Nephron progenitor cell (in vitro differentiated cells): Measurements from ENCODE around the gene CCDC187.
A peak's percentile ranks its signal among the peaks of the same experiment; 100 is the strongest.

Experiments
- DNase-seq: peaks from one replicate; pipeline ENCODE4 v3.0.0; 2021
- H3K27ac Mint-ChIP-seq: 2 replicates; pipeline ENCODE4 v1.8.0; 2021; ENCODE audit warnings: mild to moderate bottlenecking, moderate library complexity, mixed read lengths
- H3K27me3 Mint-ChIP-seq: 2 replicates; pipeline ENCODE4 v1.8.0; 2021; ENCODE audit warnings: mild to moderate bottlenecking, low read depth, mixed read lengths; ENCODE audit not compliant: poor library complexity
- H3K36me3 Mint-ChIP-seq: 2 replicates; pipeline ENCODE4 v1.8.0; 2021; ENCODE audit warnings: low read depth, mixed read lengths
- H3K4me1 Mint-ChIP-seq: 2 replicates; pipeline ENCODE4 v1.8.0; 2021; ENCODE audit warnings: mixed read lengths
- H3K4me3 Mint-ChIP-seq: 2 replicates; pipeline ENCODE4 v1.8.0; 2021; ENCODE audit warnings: mild to moderate bottlenecking, moderate library complexity, mixed read lengths
- H3K9me3 Mint-ChIP-seq: 2 replicates; pipeline ENCODE4 v1.8.0; 2021; ENCODE audit warnings: mild to moderate bottlenecking, moderate library complexity, mixed read lengths
- TF ChIP-seq, protein P1 (sequence below): fragments of 200-600 bp; sonication (generic); IDR thresholded peaks from 2 replicates; pipeline ENCODE4 v1.5.0; 2021; ENCODE audit warnings: antibody characterized with exemption

Gene CCDC187

DNA sequence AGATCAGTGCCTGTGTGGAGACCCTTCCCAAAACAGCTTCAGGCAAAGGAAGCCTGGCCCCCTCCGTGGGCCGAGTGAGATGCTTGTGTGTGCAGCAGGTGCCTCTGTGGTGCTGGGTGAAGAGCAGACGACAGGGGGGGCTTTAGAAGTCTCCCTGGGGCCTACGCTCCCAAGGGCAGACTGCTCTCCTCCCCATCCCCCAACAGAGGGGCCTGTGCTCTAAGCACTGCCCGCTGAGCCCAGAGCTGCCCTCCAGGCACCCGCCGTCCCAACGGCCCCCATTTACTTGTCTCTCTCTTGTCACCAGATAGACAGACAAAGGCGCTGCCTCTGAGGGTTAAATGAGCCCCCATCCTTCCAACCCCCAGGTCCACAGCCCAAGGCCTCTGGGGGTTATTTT, 96.3 kb downstream of the CCDC187 start:
- H3K4me1 Mint-ChIP-seq, result peaks cover 7% of the 10 kb centered on the region
- peaks cover 47% of the 10 kb centered on the region for H3K27me3 Mint-ChIP-seq
- H3K27ac Mint-ChIP-seq, result no peak overlapping the region
- no peak overlapping the region for H3K4me3 Mint-ChIP-seq
- H3K9me3 Mint-ChIP-seq, result no peaks in the 10 kb centered on the region
- no peak for DNase-seq
- TF ChIP-seq, protein P1, sequence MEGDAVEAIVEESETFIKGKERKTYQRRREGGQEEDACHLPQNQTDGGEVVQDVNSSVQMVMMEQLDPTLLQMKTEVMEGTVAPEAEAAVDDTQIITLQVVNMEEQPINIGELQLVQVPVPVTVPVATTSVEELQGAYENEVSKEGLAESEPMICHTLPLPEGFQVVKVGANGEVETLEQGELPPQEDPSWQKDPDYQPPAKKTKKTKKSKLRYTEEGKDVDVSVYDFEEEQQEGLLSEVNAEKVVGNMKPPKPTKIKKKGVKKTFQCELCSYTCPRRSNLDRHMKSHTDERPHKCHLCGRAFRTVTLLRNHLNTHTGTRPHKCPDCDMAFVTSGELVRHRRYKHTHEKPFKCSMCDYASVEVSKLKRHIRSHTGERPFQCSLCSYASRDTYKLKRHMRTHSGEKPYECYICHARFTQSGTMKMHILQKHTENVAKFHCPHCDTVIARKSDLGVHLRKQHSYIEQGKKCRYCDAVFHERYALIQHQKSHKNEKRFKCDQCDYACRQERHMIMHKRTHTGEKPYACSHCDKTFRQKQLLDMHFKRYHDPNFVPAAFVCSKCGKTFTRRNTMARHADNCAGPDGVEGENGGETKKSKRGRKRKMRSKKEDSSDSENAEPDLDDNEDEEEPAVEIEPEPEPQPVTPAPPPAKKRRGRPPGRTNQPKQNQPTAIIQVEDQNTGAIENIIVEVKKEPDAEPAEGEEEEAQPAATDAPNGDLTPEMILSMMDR, result no peak
- peaks cover 20% of the 10 kb centered on the region for H3K36me3 Mint-ChIP-seq

DNA sequence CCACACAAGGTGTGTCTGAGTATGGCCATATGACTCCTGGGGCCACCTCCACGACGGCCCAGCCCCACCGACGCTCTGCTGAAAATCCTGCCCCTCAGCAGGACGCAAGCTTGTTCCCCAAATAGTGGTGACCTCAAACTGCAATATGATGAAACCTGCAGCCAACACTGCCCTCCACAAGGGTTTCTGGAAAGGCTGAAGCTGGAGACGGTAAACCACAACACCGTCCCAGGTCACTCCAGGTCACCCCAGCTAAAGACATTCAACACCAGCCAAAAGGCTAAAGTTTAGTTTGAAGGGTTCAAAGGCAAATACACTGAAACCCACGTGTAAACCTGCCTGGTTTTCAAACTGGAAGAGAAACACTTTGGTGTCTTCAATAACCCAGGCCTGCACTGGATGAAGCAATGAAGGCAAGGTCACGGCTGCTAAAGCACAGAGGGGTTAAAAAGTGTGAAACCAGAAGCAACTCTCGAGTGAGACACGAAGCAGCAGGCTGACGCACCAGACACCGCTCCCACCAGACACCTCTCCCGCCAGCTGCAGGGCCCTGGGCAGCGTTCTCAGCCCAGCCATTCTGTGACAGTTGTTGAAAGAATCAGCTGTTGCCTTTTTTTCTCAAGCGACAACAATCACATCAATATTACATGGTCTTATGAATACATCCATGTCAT, 97.2 kb downstream of the CCDC187 start:
- peaks cover 7% of the 10 kb centered on the region for H3K4me1 Mint-ChIP-seq
- no peak overlapping the region for H3K4me3 Mint-ChIP-seq
- no peak overlapping the region for H3K27ac Mint-ChIP-seq
- peaks cover 55% of the 10 kb centered on the region for H3K27me3 Mint-ChIP-seq
- H3K36me3 Mint-ChIP-seq, result peaks cover 15% of the 10 kb centered on the region
- no peak for DNase-seq
- H3K9me3 Mint-ChIP-seq, result no peaks in the 10 kb centered on the region
- TF ChIP-seq, protein P1, result no peak

DNA sequence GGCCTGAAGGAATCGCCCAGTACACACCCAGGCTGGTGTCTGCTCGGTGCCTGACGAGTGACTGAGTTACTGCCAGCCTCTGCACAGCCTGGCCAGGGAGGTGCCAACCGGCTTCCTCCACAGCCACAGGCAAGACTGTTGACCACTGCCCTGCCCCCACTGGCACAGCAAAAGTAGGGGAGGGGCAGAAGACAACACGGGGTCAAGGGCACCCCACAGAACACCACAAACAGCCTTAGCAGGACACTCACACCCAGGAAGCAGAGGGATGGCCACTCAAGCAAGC, 98.2 kb downstream of the CCDC187 start:
- H3K27me3 Mint-ChIP-seq, result peaks cover 66% of the 10 kb centered on the region
- no peak overlapping the region for H3K4me3 Mint-ChIP-seq
- H3K4me1 Mint-ChIP-seq, result peaks cover 7% of the 10 kb centered on the region
- H3K36me3 Mint-ChIP-seq, result peaks cover 15% of the 10 kb centered on the region
- TF ChIP-seq, protein P1, result no peak
- H3K9me3 Mint-ChIP-seq, result no peaks in the 10 kb centered on the region
- no peak overlapping the region for H3K27ac Mint-ChIP-seq
- DNase-seq, result no peak

DNA sequence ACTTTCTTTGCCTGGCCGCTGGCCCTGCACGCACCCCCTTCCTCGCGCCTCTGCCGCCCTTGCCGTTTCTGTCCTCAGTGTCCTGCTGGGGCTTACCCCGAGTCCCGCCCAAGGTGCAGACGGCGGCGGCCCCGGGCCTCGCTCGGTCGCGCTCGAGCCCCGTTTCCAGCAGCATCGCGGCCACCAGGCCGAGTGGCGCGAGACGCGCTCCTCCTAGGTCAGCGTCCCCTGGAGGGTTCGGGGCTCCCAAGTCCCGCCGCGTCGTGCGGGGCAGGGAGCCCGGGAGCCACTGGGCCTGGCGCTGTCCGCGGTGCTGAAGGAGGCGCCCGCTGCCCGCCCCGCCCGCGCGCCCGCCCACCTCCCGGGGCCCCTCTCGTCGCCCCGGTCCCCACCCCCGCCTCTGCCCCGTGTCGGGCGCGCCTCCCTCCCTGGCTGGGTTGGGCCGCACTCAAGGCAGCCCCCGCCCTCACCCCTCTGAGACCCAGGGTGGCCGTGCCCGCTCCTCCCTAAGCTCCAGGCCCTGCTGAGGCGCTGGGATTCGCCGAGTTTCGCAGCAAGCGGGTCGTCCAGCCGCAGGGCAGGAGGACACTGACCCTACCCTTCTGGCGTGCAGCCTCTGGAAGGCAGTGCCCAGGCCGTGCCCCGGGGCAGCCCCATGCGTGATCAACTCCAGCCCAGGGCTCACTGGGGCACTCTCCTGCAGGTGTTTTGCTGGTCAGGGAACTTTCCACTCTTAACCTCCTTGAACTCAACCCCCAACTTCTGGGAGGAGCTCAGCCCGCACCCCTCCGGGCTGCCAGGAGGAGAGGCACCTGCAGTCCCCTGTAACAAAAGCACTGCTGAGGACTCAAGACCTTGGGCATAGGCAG, 98.8 kb downstream of the CCDC187 start, which contains the start of gene LHX3:
LHX3 (minus strand) TSS at position 291 of the 869 bp plus-strand sequence; CDS start at position 175, 116 bp downstream.
- Mint-ChIP-seq H3K36me3 (peaks cover 15% of the 10 kb centered on the region), H3K4me1 (peaks cover 7% of the 10 kb centered on the region), H3K27ac (no peak within 1 kb of the TSS), H3K27me3 (peaks cover 72% of the 10 kb centered on the region), H3K4me3 (no peak within 1 kb of the TSS), H3K9me3 (no peaks in the 10 kb centered on the region)
- peak; percentile 91 for DNase-seq
- TF ChIP-seq, protein P1, result no peak

DNA sequence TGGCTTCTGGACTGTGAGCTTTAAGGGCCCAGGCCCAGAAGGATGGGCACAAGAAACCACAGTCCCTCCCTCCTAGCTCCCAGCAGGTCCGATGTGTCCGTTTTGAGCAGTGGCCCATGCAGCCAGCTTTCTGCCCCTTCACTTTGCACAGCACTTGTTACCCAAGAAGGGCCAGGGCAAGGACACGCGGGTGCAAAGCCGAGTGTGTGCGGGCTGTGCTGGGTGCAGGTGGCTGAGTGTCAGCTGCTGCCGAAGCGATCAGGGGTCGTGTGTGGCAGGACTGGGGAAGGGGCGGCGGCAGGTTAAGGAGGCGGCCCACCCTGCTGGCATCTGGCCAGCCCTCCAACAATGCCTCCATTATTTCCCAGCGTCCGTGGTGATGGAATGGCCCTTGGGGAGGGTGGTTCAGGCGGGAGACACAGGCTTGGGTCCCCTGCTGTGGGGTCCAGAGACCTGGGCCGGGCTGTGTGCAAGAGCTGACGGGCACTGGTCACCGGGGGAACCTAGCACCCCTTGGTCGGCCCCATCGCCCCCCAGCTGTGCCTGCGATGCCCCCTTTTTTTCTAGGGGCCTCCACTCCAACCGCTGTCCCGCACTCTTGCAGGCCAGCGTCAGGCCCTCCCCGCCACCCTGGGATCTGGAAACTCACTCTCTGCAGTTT, 99.6 kb downstream of the CCDC187 start:
- H3K36me3 Mint-ChIP-seq, result peaks cover 15% of the 10 kb centered on the region
- no peak overlapping the region for H3K4me3 Mint-ChIP-seq
- TF ChIP-seq, protein P1, result no peak
- DNase-seq, result no peak
- H3K9me3 Mint-ChIP-seq, result no peaks in the 10 kb centered on the region
- H3K4me1 Mint-ChIP-seq, result peaks cover 7% of the 10 kb centered on the region
- H3K27me3 Mint-ChIP-seq, result peaks cover 80% of the 10 kb centered on the region
- H3K27ac Mint-ChIP-seq, result no peak overlapping the region
